Measurements from ENCODE around the gene NDUFB6. TPM values are rescaled to one million over a fixed set of nuclear protein-coding genes. Genes with fewer than 3 reads are reported as not detected.

The NDUFB6 gene
- total and polyA plus RNA-seq, 2 experiments from 2014 or later: 50.3 to 251 TPM

GRCh38 chr9:32516241-32516640, 56.7 kb downstream of the NDUFB6 start:
- no peaks in the 10 kb centered on the region for H3K4me1 ChIP-seq (ENCODE audit: low read depth)
- TF ChIP-seq CTCF (IDR thresholded peaks at IDR 0.05; ENCODE audit: low read depth, low read length): no peak
- H3K4me3 ChIP-seq: no peak overlapping the region
- no peaks in the 10 kb centered on the region for H3K36me3 ChIP-seq
- DNase-seq (ENCODE audit: low read depth in 1 of 2, low spot score in 1 of 2): no peak
- no peak overlapping the region for H3K27ac ChIP-seq
- H3K27me3 ChIP-seq: no peaks in the 10 kb centered on the region
- H3K9me3 ChIP-seq (ENCODE audit: low read depth): no peaks in the 10 kb centered on the region

- no peaks in the 10 kb centered on the region for H3K36me3 ChIP-seq
- no peak for DNase-seq (ENCODE audit: low read depth in 1 of 2, low spot score in 1 of 2)
- TF ChIP-seq CTCF (IDR thresholded peaks at IDR 0.05; ENCODE audit: low read depth, low read length): no peak
- no peaks in the 10 kb centered on the region for H3K4me1 ChIP-seq (ENCODE audit: low read depth)
- no peak overlapping the region for H3K4me3 ChIP-seq
- no peaks in the 10 kb centered on the region for H3K9me3 ChIP-seq (ENCODE audit: low read depth)
- no peaks in the 10 kb centered on the region for H3K27me3 ChIP-seq
- H3K27ac ChIP-seq: no peak overlapping the region
Observed at GRCh38 chr9:32508728-32509127, 64.2 kb downstream of the NDUFB6 start.

GRCh38 chr9:32503008-32503407, 70.0 kb downstream of the NDUFB6 start:
- Histone ChIP-seq H3K36me3 (no peaks in the 10 kb centered on the region), H3K9me3 (ENCODE audit: low read depth) (no peaks in the 10 kb centered on the region), H3K4me3 (no peak overlapping the region), H3K27ac (no peak overlapping the region), H3K4me1 (ENCODE audit: low read depth) (no peaks in the 10 kb centered on the region), H3K27me3 (no peaks in the 10 kb centered on the region)
- DNase-seq (ENCODE audit: low read depth in 1 of 2, low spot score in 1 of 2): no peak
- no peak for TF ChIP-seq CTCF (IDR thresholded peaks at IDR 0.05; ENCODE audit: low read depth, low read length)

Other genes with a start within 250 kb of the NDUFB6 start
- 42.1 and 42.9 TPM in 2 replicates for gene ACO1, start 188.5 kb downstream of the NDUFB6 start, total RNA-seq
- gene ACO1, start 188.5 kb downstream of the NDUFB6 start, polyA plus RNA-seq: 51.5 and 56.8 TPM in 2 replicates
- 3.1 and 3.4 TPM in 2 replicates for gene RIGI, start 47.0 kb downstream of the NDUFB6 start, total RNA-seq
- gene RIGI, start 47.0 kb downstream of the NDUFB6 start, polyA plus RNA-seq: 2.6 and 4.6 TPM in 2 replicates
- 6.5 and 11.2 TPM in 2 replicates for gene SMIM27, start 20.8 kb downstream of the NDUFB6 start, total RNA-seq
- gene SMIM27, start 20.8 kb downstream of the NDUFB6 start, polyA plus RNA-seq: 47.1 and 65.3 TPM in 2 replicates
- 14.1 and 17.1 TPM in 2 replicates for gene TOPORS, start 20.6 kb downstream of the NDUFB6 start, total RNA-seq
- 18.5 and 18.6 TPM in 2 replicates for gene TOPORS, start 20.6 kb downstream of the NDUFB6 start, polyA plus RNA-seq
- gene TAF1L, start 62.5 kb upstream of the NDUFB6 start, total RNA-seq: 0.09 TPM in 1 of 2 replicates, not detected in the other
- not detected in 2 replicates for gene TAF1L, start 62.5 kb upstream of the NDUFB6 start, polyA plus RNA-seq
- not detected in 2 replicates for gene TMEM215, start 210.4 kb upstream of the NDUFB6 start, total RNA-seq
- gene TMEM215, start 210.4 kb upstream of the NDUFB6 start, polyA plus RNA-seq: not detected in 2 replicates